ENCODE data around the gene TIGD1.

TIGD1 gene

DNA sequence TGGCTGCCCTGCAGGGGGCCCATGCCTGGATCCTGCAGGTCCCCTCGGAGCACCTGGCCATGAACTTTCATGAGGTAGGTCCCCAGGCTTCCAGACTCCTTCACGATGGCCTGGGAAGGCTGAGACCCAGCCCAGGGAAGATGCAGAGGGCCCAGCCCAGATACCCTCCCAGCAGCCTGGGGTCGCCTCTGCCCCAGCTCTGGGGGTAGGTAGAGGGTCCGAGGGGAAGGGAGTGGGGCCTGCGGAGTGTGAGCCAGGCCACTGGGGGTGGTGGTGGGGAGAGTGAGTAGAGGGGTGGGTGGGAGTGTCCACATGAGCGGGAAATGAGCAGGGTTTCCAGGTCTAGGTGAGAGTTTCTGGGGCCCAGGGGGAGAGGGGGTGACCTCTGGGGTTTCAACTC, 25.6 kb downstream of the TIGD1 start:
- DNase-seq (ENCODE audit: low spot score) = no peak
- FAIRE-seq = no peak

- FAIRE-seq (no peak), DNase-seq (ENCODE audit: low spot score) (no peak)
Measured at GRCh38 chr2:232523682-232524597, 26.4 kb downstream of the TIGD1 start.

- no peak for FAIRE-seq
- no peak for DNase-seq (ENCODE audit: low spot score)
Measured at GRCh38 chr2:232523402-232523681, 27.0 kb downstream of the TIGD1 start.

GRCh38 chr2:232522623-232523401, 27.5 kb downstream of the TIGD1 start:
- no peak for FAIRE-seq

DNA sequence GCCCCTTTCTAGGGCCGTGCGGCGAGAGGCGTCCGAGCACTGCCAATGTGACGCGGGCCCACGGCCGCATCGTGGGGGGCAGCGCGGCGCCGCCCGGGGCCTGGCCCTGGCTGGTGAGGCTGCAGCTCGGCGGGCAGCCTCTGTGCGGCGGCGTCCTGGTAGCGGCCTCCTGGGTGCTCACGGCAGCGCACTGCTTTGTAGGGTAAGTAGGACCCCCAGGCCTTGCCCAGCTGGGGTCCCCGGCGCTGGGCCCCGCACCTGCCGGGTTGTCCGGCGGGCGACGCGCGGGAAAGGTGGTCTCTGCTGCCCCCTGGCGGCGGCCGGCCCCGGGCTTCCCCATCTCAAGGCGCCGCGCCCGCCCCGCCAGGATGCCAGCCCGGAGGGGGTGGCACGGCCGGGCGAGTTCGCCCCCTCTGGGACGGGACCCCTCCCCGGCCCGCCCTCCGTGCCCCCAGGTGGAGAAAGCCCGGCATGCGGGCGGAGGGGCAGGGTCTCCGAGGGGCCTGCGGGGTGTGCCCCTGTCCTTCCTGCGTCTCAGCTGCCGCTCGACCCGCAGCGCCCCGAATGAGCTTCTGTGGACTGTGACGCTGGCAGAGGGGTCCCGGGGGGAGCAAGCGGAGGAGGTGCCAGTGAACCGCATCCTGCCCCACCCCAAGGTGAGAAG, 28.3 kb downstream of the TIGD1 start:
- FAIRE-seq (no peak), DNase-seq (ENCODE audit: low spot score) (peak; percentile 86)

More at GRCh38 chr2:232522623-232523401, 27.5 kb downstream of the TIGD1 start:
- no peak for DNase-seq (ENCODE audit: low spot score)

GRCh38 chr2:232521098-232521497, 29.3 kb downstream of the TIGD1 start:
- DNase-seq (ENCODE audit: low spot score) = no peak
- no peak for FAIRE-seq

DNA sequence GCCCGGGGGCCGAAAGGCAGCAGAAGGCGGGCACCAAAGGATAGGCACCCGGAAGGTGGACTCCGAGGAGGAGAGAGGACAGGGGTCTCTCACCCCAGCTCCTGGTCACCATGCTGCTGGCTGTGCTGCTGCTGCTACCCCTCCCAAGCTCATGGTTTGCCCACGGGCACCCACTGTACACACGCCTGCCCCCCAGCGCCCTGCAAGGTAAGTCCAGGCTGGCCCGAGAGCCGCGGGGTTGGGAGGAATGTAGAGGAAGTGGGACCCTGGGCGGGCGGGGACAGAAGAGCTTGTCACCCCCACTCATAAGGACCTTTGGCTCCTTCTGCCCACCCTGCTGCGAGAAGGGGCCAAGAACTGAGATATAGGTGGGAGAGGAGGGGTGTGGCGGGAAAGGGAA, 29.9 kb downstream of the TIGD1 start:
- FAIRE-seq (no peak), DNase-seq (ENCODE audit: low spot score) (no peak)

DNA sequence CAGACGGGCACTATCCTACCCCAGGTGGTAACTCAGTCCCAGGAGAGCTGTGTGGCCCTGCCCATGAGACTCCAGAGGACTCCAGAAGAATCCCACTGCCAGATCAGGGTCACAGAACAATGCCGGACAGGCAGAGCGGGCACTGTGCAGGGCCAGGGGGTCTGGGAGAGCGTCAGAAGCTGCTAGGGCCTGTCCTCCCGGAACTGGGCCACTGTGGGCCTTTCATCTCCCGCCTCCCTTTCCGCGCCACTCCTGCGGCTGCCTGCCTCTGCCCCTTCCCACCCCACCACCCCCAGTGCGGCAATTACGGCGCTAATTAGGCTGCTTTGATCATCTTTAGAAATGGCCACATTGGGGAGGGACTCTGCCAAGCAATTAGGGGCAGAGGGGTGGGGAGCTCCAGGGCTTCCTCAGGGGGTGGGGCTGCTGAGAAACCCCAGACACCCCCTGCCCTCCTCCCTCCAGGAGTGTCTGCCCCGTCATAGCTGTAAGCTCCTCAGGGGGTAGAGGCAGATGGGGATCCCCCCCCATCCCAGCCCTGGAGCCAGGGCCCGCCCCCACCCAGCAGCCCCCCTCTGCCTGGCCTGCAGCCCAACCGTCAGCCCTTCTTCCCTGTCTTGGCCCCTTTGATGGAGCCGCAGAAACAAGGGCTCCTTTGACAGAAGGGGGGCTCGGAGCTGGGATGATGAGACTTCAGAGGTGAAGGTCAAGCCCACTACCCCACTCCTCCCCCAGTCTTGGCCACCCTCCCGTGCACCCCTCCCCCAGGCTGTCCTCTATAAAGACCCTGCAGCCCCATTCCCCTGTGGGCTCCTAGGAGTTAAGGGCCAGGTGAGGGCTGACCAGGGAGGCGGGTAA, 30.5 kb downstream of the TIGD1 start, which contains the start of gene PRSS56:
PRSS56 (plus strand) TSS at position 808 of the 858 bp plus-strand sequence. CDS start 211 bp downstream, outside the sequence.
- DNase-seq (ENCODE audit: low spot score) = no peak
- no peak for FAIRE-seq

DNA sequence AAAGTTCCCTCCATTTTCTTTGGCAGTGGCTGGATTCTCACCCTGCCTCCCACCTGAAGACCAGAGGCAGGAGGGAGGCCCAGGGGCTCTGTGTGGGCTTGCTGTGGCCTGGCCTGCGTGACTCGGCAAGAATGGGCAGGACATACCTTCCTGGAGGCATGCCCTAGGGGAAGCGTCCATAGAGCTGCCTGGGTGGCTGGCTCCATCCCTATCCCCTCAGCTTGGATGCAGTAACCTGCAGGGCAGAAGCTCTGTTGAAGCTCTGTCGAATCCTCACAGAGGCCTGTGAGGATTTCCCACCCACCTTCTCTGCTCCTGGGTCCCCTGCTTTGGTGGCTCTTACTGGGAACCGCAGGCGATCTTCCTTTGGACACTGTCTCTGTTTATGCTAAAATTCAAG, 31.5 kb downstream of the TIGD1 start:
- FAIRE-seq = no peak
- DNase-seq (ENCODE audit: low spot score) = no peak

DNA sequence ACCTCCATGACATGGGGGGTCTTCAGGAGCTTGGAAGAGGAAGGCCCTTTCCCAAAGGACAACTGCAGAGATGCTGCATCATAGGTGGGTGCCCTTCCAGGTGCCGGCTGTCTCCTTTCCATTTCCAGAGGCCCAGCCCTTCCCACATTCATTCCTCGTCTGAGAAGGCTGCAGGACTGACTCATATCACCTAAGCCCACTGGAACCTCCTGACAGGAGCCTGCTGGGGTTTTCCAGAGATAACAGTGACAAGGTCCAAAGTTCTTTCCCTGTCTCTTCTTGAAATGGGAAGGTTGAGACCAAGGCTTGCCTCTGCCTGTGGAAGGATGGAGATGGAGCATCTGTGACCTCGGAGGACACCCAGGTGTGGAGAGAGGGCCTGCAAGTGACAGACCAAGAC, 33.8 kb downstream of the TIGD1 start:
- FAIRE-seq (no peak), DNase-seq (ENCODE audit: low spot score) (no peak)

DNA sequence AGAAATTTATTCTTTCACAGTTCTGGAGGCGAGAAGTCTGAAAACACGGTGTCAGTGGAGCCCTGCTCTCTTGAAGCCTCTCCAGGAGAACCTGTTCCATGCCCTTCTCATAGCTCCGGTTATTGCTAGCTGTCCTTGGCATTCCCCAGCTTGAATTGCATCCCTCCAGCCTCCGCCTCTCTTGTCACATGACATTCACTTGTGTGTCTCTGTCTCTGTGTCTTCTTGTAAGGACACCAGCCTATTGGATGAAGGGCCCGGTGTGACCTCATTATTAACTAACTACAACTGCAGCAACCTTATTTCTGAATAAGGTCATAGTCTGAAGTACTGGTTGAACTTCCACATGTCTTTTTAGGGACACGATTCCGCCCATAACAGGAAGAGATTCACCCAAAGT, 34.7 kb downstream of the TIGD1 start:
- no peak for DNase-seq (ENCODE audit: low spot score)
- no peak for FAIRE-seq

- FAIRE-seq (no peak), DNase-seq (ENCODE audit: low spot score) (no peak)
Measured at GRCh38 chr2:232513353-232513752, 37.0 kb downstream of the TIGD1 start.

DNA sequence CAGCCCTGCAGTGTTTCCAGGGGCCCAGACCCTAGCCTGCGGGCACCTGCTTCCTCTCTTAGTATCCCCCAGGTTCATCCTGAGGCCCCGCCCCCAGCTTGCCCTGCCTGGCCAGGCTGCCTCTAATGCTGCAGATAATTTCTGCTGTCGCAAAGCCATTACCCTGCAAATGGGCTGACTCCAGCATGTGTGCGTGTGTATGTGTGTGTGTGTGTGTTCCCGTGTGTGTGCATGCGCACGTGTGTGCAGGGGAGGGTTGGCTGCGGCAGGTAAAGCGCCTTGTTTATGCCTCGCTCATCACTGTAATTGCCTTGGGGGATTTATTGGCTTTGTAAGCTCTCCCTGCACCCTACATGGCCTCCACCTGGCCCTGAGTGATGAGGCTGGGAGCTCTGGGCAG, 37.8 kb downstream of the TIGD1 start:
- DNase-seq (ENCODE audit: low spot score) (no peak), FAIRE-seq (no peak)

DNA sequence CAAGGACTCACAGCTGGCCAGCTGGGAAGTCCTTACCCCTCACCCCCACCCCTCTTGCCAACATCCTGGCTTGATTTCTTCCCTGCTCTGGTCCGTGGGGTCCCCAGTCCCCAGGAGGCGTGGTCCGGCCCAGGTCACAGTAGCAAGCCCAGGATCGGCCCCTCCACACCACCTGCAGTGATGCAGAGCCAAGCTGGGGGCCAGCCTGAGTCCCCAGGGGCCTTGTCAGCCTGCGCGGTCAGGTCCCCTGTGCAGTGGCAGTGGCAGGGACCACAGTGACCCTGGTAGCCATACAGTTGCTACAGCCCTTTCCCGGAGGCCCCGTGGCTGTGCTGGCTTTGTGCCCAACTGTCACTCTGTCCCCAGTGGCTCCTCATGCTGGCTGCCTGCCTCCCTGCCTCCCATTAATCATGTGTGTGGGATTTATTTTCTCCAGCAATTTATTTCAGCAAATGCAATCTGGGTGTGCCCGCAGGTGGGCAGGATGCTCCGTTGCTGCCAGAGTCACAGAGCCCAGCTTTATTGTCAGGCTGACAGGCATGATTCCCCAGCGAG, 38.9 kb downstream of the TIGD1 start:
- FAIRE-seq (no peak), DNase-seq (ENCODE audit: low spot score) (no peak)

GRCh38 chr2:232508251-232508650, 42.1 kb downstream of the TIGD1 start:
- DNase-seq (ENCODE audit: low spot score) (no peak), FAIRE-seq (no peak)

DNA sequence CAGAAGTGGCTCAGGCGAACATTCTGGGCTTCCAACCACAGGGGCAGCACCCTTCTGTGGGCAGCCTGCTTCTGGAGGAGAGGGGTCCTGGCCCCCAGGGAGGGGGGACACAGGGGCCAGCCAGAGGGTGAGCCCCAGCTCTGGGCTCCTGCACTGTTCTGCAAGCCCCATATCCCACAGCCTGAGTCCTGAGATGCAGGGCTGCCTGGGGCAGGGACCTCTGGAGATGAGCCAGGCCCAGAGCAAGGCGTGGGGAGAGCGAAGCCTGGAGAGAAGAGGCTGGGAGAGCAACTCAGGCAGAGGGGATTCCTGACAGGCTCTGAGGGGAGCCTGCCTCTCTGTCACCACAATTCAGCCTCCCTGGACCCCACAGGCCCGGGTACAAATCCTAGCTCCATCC, 43.6 kb downstream of the TIGD1 start:
- FAIRE-seq = no peak
- DNase-seq (ENCODE audit: low spot score) = no peak

DNA sequence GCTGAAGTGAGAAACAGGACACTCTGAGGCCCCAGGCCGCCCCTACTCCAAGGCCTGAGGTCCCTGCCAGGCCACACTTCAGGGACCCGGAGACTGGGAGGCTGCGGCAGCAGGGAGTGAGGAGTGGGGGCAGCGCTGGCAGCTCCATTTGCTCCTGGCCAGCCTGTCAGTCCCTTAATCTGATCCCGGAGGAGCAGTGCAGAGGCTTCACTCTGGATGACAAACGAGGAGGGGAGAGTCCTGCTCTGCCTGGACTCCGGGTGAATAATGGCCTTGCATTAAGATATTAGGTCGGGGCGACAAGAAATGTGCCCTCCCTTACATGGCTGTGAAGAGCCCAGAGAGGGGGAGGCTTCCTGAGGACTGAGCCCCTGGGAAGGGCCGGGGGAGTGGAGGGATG, 44.5 kb downstream of the TIGD1 start:
- no peak for DNase-seq (ENCODE audit: low spot score)
- FAIRE-seq = no peak

DNA sequence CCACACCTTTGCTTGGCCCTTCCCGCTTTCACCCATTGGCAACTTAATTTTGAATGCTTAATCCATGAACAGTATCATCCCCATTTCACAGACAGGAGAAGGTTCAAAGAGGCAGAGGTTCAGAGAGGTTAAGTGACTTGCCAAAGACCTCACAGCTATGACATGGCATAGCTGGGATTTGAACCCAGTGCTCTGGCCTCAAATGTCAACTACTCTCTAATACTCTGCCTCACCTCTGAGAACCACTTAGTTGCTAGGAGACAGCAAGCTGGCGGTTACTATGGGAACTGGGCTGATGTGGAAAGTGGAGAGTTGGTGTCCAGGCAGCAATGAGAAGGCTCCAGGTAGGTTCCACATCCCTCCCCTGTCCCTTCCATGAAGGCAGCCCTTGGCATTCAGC, 45.9 kb downstream of the TIGD1 start:
- FAIRE-seq = no peak

GRCh38 chr2:232503809-232504323, 46.5 kb downstream of the TIGD1 start:
- FAIRE-seq (no peak), DNase-seq (ENCODE audit: low spot score) (no peak)

More for the DNA sequence above, 45.9 kb downstream of the TIGD1 start:
- no peak for DNase-seq (ENCODE audit: low spot score)
